ENCODE measurements around the gene SOHLH2. TPM values are rescaled to one million over a fixed set of nuclear protein-coding genes. Genes with fewer than 3 reads are reported as not detected.

Gene SOHLH2
- polyA plus RNA-seq, 1 experiment = 0.05 TPM

- Histone ChIP-seq H3K36me3 (ENCODE audit: control insufficient read depth, insufficient read depth, low read length) (no peaks in the 10 kb centered on the region), H3K27me3 (ENCODE audit: control insufficient read depth, insufficient read depth, low read length) (0 out of 2 replicates have a peak, but pooled peaks cover 2% of the 10 kb centered on the region), H3K4me3 (ENCODE audit: low read depth, low read length) (no peak overlapping the region)
- DNase-seq (ENCODE audit: low read depth) = no peak
- no peak for TF ChIP-seq CTCF (IDR thresholded peaks at IDR 0.05; ENCODE audit: insufficient read depth, low read depth, low read length)
- ChIA-PET CTCF (interaction anchor here (0.6 to 0.8 kb wide), 2 partner anchors 13 to 826 kb away, joined by 3 read pairs; no protein-coding TSS in a partner anchor), POLR2A (no interaction called here)
Measured at GRCh38 chr13:36135876-36136275, 78.5 kb downstream of the SOHLH2 start.

- CTCF ChIA-PET = no interaction called here
- H3K4me3 ChIP-seq (ENCODE audit: low read depth, low read length) = no peak overlapping the region
- DNase-seq (ENCODE audit: low read depth) = no peak
- TF ChIP-seq CTCF (IDR thresholded peaks at IDR 0.05; ENCODE audit: insufficient read depth, low read depth, low read length) = no peak
- no peaks in the 10 kb centered on the region for H3K36me3 ChIP-seq (ENCODE audit: control insufficient read depth, insufficient read depth, low read length)
- POLR2A ChIA-PET = no interaction called here
- H3K27me3 ChIP-seq (ENCODE audit: control insufficient read depth, insufficient read depth, low read length) = peaks cover 6% of the 10 kb centered on the region
Measured at GRCh38 chr13:36134632-36135031, 79.7 kb downstream of the SOHLH2 start.

GRCh38 chr13:36133950-36134626 is 80.3 kb downstream of the SOHLH2 start:
- Histone ChIP-seq H3K4me3 (ENCODE audit: low read depth, low read length) (no peak overlapping the region), H3K36me3 (ENCODE audit: control insufficient read depth, insufficient read depth, low read length) (no peaks in the 10 kb centered on the region), H3K27me3 (ENCODE audit: control insufficient read depth, insufficient read depth, low read length) (peaks cover 8% of the 10 kb centered on the region)
- TF ChIP-seq CTCF (IDR thresholded peaks at IDR 0.05; ENCODE audit: insufficient read depth, low read depth, low read length) = no peak
- ChIA-PET CTCF (no interaction called here), POLR2A (no interaction called here)
- DNase-seq (ENCODE audit: low read depth) = no peak

GRCh38 chr13:36132376-36132775 is 82.0 kb downstream of the SOHLH2 start:
- no peak for TF ChIP-seq CTCF (IDR thresholded peaks at IDR 0.05; ENCODE audit: insufficient read depth, low read depth, low read length)
- POLR2A ChIA-PET = no interaction called here
- H3K4me3 ChIP-seq (ENCODE audit: low read depth, low read length) = no peak overlapping the region
- CTCF ChIA-PET = interaction anchor here (0.6 to 1.2 kb wide), 2 partner anchors 143 to 153 kb away, joined by 3 read pairs; no protein-coding TSS in a partner anchor
- peaks cover 8% of the 10 kb centered on the region for H3K27me3 ChIP-seq (ENCODE audit: control insufficient read depth, insufficient read depth, low read length)
- H3K36me3 ChIP-seq (ENCODE audit: control insufficient read depth, insufficient read depth, low read length) = no peaks in the 10 kb centered on the region
- DNase-seq (ENCODE audit: low read depth) = no peak

- no peak for DNase-seq (ENCODE audit: low read depth)
- H3K27me3 ChIP-seq (ENCODE audit: control insufficient read depth, insufficient read depth, low read length) = peaks cover 8% of the 10 kb centered on the region
- H3K4me3 ChIP-seq (ENCODE audit: low read depth, low read length) = no peak overlapping the region
- H3K36me3 ChIP-seq (ENCODE audit: control insufficient read depth, insufficient read depth, low read length) = no peaks in the 10 kb centered on the region
- ChIA-PET CTCF (interaction anchor here (0.6 to 1.2 kb wide), 2 partner anchors 143 to 153 kb away, joined by 3 read pairs; no protein-coding TSS in a partner anchor), POLR2A (no interaction called here)
- no peak for TF ChIP-seq CTCF (IDR thresholded peaks at IDR 0.05; ENCODE audit: insufficient read depth, low read depth, low read length)
Measured at GRCh38 chr13:36131931-36132297, 82.4 kb downstream of the SOHLH2 start.
